Stimulated activated CD8-positive, alpha-beta memory T cell treated with anti-CD3 and anti-CD28 coated beads, Interleukin-15, amount 100 ng/mL, for 1 hour (primary cell): ENCODE data around the gene IFNGR1.
"Not testable (repeated sequence)": the region's sequence is repeated elsewhere in the genome, so short reads cannot be mapped to it uniquely, and the experiment has no call there.

Experiments
- DNase-seq: peaks from one replicate; pipeline ENCODE4 v3.0.0-alpha.2; 2020; ENCODE audit warnings: low read depth

The IFNGR1 gene

DNA sequence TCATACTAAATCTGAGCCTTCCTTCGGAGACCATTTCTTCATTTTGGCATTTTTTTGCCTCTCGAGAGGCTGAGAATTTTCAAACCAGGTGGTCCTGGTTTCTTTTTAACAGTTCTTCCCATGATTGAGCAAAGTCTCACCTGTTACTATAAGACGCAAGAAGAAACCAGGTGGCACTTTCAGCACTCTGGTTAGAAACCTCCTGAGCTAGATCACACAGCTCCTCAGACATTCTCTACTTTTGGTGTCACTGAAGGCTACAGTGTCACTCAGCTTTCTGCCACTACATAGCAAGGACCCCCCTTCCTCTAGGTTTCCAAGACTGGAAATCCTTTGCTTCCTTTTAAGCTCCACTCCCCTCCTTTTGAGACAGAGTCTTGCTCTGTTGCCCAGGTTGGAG, 7.3 kb downstream of the IFNGR1 start:
- no peak for DNase-seq

GRCh38 chr6:137210903-137211302, 8.3 kb downstream of the IFNGR1 start:
- DNase-seq = no peak

GRCh38 chr6:137208279-137208678, 10.9 kb downstream of the IFNGR1 start:
- DNase-seq = no peak

- not testable (repeated sequence) for DNase-seq
Measured at GRCh38 chr6:137207457-137207856, 11.7 kb downstream of the IFNGR1 start.

GRCh38 chr6:137206577-137206976, 12.6 kb downstream of the IFNGR1 start:
- DNase-seq = no peak

GRCh38 chr6:137203256-137203655, 15.9 kb downstream of the IFNGR1 start:
- DNase-seq = no peak

- no peak for DNase-seq
Measured at GRCh38 chr6:137202078-137202477, 17.1 kb downstream of the IFNGR1 start.

DNA sequence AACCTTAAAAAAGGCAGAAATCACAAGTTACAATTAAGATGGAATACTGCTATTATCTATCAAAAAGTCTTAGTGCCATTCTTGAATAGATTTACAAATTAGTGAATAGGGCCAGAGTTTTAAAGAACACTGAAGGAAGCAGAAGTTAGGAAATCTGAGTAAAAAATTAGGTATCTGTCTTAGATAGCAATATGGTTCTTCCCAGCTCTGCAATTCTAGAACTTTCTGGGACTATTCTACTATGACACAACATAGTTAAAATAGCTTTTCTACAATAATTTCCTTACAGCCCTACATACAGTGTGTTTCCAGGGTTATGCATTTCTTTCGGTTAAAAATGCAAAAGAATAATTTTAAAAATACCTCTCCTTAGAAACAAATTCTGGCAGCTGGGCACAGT, 18.2 kb downstream of the IFNGR1 start:
- no peak for DNase-seq

- DNase-seq = no peak
Measured at GRCh38 chr6:137200288-137200687, 18.9 kb downstream of the IFNGR1 start.

GRCh38 chr6:137197684-137198645, 21.2 kb downstream of the IFNGR1 start:
- DNase-seq = no peak

- DNase-seq = no peak
Measured at GRCh38 chr6:137193256-137194070, 25.7 kb downstream of the IFNGR1 start.

DNA sequence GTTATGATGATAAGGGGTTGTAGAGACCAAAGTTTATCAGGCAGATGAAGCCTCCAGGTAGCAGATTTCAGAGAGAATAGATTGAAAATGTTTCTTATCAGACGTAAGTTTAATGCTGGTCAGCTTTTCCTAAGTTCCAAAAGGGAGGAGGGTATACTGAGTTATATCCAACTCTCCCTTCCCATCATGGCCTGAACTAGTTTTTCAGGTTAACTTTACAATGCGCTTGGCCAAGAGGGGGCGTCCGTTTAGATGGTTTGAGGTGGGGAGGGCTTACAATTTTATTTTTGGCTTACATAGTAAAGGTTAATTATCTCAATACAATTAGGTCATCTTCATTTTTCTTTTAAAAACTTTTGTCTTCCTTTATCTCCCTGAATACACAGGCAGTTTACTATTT, 26.4 kb downstream of the IFNGR1 start:
- no peak for DNase-seq

DNA sequence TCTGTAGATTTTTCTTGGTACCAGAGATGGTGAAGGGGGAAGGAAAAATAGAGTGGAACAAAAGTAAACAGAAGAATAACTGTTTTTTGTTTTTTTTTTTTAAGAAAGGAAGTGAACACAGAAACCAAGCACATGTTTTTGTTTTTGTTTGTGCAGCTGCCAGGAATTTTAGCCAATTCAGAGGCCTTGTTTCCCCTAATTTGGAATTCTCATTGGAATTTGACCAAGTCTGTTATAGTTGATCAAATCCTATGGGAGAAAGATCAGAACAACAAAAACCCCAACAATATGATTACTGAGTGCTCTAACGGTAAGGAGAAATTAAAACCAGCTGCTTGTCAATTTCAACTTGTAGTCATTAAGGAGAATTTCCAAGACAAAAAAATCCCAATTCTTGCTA, 27.5 kb downstream of the IFNGR1 start:
- no peak for DNase-seq

DNA sequence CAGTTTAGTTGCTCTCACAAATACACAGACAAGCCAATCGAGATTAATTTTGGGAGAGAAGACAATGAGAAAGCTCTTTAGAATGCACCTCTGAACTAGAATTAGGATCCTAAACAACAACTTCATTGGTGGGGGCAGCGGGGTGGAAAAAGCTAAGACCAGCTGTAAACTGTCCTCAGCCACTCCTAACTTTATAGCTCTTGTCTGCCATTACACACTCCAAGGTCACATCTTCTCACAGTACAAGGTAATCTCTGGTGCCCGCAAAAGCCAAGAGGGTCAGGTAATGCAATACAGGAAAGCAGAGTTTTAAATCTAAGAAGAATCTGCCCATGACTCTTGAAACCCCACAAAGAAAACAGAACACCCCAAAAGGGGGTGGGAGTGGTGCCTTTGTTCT, 27.9 kb downstream of the IFNGR1 start:
- DNase-seq = no peak

DNA sequence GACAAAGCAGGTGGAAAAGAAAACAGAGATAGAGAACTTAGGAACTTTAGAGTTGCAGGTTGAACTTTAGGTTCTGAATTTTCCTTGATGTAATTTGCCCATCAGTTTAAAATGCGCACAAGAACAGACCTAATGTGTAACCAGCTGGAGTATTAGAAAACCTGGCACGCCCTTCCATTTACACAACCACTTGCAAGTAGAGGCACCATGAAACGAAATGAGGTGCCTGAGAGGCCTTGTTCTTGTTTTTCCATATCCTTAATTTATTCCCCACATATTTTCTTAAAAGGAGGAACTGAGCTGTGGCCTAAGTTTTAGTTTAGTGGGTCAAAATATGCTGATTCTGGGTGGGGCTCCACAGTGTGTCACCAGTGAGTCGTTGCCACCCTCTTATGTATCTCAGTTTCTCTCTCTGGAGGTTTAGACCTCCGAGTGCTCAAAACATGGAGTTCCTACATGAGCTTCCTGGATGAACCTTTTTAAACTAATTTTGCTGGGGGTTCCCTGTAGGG, 28.5 kb downstream of the IFNGR1 start:
- no peak for DNase-seq

DNA sequence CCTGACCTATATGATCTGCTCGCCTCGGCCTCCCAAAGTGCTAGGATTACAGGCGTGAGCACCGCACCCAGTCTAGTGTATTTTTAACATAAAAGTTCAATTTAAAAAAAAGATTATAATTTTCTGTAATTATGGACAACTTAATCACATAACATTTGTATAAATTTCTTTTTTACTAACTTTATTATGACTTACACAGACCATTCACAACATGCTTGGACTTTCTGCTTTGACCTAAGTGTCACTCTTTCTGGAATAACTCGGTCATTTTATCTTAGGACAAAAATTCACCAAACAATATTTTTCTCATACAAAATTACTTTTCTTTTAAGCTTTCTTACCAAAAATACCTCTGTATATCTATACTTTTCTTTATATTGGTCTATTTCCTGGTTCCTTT, 30.3 kb downstream of the IFNGR1 start:
- no peak for DNase-seq

DNA sequence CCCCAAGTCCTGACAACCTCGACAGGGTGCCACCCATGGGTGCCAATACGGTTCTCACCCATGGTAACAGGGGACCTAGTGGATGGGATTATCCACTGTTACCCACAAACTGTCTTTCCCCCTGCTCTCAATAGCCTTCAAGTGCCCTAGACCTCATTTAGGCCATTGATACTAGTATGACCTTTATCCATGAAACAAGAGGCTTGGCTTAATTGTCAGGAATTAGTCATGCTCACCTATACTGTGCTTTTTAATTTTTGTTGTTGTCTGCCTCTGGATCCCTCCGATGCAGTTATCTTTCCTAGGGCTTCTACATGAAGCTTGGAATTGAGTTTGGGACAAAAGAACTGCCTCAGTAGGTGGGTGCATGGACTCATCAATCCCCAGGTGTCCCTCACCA, 33.9 kb downstream of the IFNGR1 start:
- DNase-seq = no peak

DNA sequence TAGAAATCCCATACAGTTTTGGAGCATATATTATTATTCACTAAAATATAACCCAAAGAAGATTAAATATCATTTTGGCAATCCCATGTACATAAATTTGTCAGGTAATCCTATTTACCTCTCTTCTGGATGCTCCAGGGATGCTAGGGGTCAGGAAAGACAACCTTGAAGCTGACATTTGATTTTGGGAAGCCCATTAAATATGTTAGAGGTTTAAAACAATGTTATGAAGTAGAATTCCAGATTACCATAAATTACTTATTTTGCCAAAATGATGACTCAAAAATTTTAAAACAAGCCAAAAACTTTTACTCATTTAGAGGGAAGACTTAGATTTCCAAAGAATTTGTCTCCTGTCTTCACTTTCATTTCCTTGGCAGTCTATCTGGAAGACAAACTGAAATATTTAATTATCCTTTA, 36.5 kb downstream of the IFNGR1 start:
- DNase-seq = no peak

DNA sequence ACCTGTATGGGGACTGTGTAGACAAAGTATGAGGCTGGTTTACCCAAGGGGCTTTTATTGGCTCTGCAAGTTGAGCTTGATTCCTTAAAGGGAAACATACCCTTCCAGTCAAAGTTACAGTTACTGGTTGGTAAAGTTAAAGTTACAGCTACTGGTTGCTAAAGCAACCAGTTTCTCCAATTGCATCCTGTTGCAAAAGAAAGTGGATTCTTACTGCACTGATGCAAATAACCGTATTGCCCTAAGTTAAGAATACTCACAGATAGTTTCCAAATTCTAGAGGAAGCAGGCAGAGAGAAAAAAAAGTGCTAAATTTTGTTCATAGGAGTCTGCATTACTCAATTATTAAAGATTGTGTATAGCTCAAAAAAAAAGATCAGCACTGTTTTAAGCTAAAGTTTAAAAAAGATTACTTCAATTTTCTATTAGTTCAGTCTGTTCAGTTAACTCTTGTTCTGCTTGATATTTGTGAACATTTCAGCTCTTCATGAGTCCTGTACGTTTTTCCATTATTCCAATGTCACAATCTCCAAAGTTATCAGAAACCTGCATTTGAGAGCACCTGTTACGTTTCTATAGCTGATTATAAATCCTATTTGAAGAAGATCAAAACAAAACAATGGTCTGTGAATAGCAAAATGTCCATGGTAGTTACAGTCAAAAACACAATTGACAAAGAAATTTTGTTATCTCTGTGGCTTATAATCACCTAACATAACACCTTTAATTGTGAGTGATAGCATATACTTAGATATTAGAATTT, 37.1 kb downstream of the IFNGR1 start:
- no peak for DNase-seq

GRCh38 chr6:137177611-137178010, 41.6 kb downstream of the IFNGR1 start:
- DNase-seq = no peak

DNA sequence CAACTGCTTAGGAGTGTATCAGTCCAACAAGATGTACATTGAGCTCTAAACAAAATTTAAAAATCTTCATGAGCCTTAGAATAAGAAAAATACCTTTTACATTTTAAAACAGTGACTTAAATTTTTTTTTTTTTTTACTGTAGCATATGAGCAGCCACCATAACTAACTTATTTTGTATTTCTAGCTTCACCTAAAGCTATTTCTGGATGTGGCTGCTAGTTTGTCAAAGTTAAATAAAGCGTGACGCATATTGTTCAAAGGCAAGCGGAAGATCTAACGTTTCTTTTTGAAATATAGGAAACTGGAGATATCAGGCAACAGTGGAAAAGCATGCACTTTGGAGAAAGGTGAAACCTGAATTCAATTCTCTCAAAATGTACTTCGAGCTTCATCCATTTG, 42.5 kb downstream of the IFNGR1 start:
- no peak for DNase-seq

DNA sequence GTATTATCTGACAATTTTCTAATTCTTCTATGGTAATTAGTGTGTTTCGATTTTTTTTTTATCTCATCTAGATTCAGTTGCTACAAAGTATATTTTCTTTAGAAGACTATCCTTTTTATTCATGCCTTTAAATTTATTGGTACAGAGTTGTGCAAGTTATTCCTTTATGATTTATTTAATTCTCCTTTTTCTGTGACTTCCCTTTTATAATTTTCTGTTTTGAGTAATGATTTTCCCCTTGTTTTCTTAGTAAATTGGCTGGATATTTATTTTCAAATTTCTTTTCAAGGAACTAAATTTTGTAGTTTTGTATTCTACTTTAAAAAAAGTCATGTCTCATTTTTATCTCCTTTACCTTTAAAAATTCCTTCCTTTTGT, 43.3 kb downstream of the IFNGR1 start:
- DNase-seq = no peak
